GM21825 (cell line): ENCODE data around the gene NEDD4L.
"Not testable (repeated sequence)": the region's sequence is repeated elsewhere in the genome, so short reads cannot be mapped to it uniquely, and the experiment has no call there.

Experiments used
- ATAC-seq: cut with Tn5 transposase; IDR thresholded peaks from one replicate; pipeline ENCODE4 v1.9.1; 2021; ENCODE audit warnings: mild to moderate bottlenecking, moderate library complexity; ENCODE audit not compliant: unreplicated experiment

The NEDD4L gene

DNA sequence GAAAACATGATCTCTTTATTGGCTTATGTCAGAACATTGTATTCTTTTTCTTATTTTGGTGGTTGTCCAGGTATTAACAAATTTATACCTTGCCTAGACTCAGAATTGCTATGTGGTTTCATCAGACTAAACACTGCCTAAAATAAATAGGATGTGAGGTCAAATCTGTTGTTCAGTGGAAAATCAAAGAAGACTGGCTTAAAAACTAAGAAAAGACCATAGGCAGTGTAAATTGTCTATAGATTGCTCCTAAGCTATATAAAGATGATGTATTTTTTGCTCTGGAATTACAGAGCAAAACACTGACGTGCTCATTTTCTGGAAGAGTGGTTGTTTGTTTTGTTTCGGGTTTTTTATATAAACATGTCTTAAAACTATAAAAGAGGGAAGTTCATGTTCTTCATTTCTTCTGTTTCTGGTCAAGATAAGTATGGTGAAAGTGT lies 318.8 kb downstream of the NEDD4L start:
- no peak for ATAC-seq

DNA sequence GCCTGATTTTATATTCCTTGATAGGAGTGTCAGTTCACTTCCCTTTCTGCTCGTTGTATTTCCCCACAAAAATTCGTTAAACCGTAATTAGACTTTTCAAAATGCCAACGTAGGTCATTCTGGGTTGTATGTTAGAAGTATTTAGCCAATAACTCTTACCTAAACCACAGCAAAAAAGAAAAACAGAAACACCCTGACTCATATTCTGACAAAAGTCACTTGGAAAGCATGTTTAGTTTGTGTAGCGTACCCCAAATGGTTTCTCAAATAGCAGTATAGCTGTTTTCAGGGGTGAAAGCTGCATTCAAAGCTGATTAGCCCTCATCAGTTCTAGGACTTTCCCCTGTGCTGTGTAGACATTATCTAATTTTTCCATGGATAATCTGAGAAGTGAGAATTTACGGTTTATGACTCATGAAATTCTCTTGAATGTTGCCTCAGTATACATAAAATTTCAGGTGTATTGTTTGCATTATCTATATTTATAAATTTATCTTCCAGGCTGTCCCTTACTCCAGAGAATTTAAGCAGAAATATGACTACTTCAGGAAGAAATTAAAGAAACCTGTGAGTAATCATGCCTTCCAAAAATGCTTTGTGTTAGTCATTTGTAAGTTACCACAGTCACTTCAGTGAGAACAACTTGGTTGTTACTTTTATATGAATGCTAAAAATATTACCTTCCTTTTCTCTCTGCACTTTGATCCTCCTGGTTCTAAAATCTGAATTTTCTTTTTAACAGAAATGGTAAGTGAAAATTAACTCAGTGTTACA lies 319.9 kb downstream of the NEDD4L start:
- no peak for ATAC-seq

DNA sequence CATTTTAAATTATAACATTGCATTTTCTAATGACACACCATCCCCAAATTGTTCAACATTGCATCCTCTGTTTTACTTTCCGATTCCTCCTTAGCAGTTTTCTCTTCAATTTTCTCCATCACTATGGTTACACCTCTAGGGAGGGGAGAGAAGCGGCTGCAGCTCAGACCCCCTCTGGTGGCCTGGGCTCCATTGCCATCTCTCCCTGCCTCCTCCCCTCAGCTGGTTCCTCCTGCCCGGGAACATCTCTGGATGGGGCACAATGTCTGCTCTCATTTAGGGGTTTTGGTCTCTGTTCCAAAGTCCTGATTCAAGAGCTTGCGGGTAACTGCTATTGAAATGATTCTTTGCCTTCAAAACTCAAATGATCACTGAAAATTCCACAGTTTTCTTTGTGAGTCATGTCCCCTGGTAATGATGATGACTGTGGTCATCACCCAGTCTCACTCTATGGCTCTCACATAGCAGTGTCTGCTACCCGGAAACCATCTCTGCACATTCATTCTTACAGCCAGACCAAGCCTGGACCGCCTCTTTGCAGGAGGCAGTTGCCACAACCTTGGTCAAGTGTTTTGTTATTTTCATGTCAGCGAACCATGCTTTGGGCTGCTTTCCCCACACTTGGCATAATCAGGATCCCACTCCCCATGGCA lies 321.0 kb downstream of the NEDD4L start:
- no peak for ATAC-seq

DNA sequence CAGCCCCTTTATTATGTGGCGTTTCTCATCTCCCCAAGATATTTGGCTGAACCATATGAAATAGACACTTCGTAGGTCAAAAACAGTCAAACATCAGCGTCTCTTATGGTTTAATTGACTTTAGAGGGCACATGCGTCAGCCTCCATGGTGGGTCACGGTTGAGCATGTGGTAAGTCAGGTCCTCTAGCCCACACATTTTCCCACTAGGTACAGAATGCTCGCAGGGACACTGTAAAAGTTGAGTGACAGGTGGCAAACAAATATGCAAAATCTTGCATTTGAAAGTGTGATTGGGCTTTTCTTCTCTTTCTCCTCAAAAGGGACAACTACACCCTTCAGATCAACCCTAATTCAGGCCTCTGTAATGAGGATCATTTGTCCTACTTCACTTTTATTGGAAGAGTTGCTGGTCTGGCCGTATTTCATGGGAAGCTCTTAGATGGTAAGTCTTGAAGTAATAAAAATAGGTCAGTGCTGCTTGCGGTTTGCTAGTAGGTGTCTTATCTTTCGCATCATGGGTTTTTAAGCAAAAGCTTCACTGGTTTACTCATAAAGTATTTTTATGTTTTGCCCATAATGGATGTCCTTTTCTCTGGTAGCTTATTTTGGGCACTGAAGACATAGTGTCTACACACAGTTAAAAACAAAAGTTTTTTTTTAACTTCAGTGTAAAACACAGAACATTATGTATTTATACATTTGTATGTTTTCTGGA lies 323.6 kb downstream of the NEDD4L start:
- ATAC-seq, result no peak

DNA sequence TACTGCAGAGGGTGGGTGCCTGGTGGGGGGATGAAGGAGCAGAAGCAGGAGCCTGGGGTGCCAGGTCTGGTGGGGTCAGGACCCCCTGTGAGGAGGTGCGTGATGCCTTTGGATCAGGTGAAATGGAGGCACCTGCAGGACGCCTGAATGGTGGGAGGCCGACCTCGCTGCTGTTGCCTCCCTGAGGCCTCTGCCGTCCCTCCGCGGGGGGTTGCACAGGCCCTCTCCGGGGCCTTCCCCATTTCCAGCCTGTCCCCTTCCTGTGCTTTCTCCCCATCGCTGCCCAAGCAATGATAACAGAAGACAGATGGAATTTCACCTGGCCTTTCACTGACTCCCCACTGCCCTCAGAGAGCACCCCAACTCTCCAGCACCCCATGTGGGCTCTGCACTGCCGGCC lies 325.6 kb downstream of the NEDD4L start:
- no peak for ATAC-seq

DNA sequence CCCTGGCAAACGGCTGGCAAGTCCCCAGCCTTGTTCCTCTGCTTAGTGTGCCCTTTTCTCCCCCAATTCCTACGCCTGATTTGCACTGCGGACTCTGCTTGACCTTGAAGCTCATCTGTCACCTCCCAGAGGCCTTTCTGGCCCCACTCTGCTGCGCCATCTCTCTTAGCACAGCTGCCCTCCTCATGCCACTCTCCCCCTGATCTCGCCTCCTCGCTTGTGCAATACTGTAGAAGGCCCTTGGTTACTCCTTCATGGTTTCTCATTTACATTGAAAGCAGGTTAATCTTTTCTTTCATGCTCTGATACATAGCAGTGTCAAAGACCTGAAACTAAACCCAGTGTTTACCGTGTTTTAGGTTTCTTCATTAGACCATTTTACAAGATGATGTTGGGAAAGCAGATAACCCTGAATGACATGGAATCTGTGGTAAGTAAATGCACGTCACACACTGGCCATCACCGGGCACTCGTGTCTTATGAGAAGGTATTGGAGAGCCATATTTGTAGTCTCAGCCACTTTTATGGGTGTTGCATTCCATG lies 326.1 kb downstream of the NEDD4L start:
- no peak for ATAC-seq

DNA sequence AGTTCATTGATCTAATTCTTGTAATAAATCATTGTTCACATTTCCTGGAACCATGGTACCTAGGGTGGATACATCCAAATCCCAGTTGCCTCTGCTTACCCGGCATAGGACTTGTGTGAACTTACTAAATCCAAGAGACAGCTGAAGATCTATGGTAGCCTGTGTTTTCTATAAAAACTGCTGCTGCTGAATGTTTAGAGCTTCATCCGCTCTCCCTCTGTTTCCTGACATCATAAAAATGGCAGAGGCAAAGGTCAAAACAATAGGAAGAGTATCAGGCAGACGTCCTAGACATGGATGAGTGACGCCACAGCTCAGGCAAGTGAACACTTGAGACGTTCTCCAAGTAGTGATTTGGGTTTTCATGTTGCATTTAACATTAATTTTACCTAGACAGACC lies 326.6 kb downstream of the NEDD4L start:
- no peak for ATAC-seq

DNA sequence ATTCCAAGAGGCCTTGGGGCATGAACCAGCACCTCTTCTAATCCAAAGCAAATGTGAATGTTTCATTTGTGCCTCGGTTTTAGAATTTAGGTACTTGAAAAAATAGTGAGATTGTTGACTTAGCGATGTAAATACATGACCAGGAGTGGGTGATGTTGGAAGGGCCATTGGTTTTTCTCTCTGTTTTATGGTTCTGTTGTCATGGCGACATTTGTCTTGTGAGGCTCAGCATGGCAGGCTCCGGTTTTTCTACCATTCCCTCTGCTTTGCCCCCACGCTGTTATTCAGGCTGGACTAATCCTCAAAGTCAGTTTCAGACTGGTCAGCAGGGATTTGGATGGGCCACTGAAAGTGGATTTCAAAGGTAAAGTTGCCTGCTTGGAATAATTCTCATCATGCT lies 329.5 kb downstream of the NEDD4L start:
- ATAC-seq, result no peak

DNA sequence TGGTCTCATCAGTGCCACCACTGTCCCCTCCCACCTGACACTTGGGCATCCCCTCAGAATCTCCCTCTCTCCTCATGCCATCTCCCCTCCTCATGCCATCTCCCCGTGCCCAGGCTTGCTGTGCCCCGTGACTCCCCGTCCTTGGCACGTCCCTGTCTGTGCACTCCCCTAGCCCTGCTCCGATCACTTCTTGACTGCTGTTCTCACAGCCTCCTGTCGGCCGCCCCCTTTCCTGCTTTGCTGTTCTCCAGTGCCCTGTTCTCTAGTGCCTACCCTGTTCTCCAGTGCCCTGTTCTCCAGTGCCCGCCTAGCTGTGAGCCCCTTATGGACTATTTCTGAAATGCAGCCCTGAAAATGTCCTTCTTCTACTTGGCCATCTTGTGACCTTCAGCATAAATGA lies 331.0 kb downstream of the NEDD4L start:
- no peak for ATAC-seq

DNA sequence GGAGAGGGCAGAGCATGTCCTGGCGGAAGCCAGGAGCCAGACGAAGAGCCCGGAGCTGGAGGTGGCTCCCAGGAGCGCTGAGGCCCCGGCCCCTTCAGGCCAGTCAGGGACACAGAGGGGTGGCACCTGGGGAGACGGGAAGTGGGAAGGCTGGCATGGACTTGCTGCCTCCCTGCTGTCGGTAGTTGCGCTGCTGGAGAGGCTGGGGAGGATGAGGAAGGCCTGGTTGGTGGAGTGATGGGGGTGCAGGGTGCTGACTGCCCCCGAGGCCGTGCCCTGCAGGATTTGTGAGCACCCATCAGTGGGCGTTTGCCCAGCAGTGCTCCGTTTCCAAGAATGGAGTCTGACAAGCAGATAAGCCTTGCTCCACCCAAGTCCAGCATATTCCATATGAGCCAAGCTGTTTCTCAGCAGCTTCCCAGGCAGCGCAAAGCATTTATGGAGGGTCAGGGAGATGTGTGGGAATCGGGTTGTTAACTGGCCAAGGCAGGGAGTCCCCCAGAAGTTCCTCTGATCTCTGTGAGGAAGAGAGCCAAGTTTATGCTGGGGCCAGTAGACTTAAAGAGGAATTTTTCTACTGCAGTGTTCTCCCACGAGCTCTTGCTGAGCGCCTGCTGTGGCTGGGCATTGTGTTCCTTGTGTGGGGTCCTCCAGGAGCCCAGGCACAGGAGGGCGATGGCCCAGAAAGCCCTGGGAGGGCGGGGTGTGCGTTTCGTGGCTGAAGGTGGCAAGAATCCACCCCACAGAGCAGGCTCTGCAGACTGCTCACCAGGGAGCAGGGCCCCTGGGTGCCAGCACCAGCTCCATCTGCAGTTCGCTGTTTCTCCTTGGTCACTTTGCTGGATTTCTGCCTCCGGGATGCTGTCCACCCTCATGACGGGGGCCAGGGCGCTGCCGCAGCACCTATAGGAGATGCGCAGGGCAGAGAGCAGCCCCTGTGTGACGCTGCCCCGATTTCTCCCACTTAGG lies 334.7 kb downstream of the NEDD4L start:
- no peak for ATAC-seq

DNA sequence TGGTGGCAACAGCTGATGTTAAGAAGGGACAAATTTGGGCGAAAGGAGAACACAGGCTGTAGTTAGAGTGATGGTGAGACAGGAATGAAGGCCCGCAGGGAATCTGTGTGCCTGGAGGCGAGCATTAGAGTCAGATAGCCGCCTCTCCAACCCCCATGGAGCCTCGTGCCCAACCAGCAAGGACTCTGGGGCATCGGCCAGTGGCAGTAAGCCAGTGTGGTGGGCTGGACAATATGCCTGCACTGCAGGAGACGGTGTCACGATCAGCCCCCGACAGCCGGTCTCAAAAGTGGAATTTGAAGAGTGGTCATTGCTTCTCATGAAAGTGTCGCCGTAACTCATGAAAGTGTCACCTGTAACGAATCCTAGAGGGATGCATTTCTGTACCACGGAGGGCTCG lies 335.4 kb downstream of the NEDD4L start:
- ATAC-seq, result no peak

DNA sequence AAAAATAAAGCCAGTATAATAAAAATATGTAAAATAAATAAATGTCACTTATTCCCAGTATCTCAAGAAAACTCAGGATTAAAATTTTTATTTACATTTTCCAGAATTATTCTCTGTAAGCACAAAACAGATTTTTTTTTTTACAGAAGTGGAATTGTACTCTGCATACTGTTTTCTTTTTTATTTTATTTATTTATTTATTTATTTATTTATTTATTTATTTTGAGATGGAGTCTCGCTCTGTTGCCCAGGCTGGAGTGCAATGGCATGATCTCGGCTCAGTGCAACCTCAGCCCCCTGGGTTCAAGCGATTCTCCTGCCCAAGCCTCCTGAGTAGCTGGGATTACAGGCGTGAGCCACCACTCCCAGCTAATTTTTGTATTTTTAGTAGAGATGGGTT lies 336.1 kb downstream of the NEDD4L start:
- ATAC-seq, result not testable (repeated sequence)

DNA sequence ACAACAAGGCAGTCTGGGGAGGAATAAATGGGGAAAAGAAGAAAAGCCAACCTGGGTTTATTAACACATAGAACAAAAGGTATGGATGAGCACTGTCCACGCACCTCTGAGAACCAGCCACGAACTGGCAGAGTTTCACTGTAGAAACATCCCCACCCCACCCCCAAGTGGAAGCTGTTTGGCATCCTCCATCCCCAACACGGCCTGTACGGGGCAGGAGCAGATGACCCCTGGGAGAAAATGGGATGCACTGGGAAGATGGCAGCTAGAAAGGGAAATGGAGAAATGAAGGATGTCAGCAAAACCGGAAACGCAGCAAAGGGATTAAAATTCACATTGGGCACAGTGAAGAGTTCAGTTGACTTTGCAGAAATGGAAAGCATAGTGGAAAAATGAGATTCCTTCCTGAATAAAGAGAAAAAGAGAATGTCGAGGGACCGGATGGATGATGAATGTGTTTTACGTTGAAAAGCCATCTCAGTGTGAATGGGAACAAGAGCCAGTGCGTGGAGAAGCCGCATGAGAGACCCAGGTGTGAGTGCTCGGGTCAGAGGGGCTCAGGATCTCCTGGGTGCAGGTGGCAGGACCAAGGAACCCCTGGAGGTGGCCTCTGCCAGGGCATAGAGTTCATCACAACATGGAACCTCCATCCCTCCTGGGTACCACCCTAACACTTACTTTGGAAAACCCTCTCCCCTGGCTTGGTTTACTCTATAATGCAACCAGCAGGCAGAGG lies 337.8 kb downstream of the NEDD4L start:
- no peak for ATAC-seq

DNA sequence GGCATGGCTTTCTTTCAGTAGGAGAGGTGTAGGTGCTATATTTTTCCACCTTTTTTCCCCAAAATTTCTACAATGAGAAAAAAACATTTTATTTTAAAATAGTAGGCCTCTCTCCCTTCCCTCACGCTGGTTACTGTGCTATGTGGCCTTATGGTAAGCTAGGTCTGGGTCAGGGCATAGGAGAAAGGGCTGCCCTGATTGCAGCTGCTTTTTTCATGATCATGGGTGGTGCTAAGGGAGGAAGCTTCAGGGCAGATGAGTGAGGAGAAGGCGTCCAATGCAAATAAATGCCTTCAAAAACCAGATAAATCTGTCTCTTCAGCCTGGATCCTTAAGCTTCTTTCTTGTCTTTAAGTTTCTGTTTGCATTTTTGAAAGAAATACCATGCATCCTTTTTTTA lies 338.4 kb downstream of the NEDD4L start:
- no peak for ATAC-seq

DNA sequence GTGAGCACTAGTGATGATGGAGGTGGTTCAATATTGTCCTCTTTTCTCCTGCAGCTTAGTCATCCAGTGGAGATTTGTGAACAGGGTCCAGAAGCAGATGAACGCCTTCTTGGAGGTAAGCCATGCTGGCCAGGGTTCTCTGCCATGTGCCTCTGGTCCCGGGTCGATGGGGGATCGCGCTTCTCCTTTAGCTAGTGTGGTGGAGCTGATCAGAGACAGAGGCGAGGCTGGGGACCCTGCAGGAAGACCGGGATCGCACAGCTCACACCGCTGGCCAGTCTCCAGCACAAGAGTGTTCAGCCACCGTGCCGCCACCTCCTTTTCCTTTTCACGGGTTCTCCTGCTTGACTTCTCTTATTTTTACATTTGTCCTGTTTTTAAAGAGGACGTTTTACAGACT lies 341.4 kb downstream of the NEDD4L start:
- ATAC-seq, result no peak

DNA sequence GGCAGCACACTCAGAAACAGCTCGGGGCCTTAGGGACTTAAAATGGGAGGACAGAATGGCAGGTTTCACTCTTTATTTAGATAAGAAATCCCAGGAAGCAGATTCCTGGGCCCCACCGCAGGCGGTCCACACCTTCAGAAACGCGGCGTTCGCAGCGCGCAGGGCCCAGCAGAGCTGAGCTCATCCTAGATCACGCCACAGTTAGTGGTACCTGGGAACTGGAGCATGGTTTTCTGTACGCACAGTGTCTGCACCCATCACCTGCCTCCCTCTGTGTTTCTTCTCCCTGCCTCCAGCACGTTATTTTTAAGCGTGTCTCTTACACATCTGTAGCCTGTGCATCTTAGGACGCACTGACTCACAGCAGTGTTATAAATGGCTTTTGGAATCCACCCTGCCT lies 342.8 kb downstream of the NEDD4L start:
- ATAC-seq, result no peak

DNA sequence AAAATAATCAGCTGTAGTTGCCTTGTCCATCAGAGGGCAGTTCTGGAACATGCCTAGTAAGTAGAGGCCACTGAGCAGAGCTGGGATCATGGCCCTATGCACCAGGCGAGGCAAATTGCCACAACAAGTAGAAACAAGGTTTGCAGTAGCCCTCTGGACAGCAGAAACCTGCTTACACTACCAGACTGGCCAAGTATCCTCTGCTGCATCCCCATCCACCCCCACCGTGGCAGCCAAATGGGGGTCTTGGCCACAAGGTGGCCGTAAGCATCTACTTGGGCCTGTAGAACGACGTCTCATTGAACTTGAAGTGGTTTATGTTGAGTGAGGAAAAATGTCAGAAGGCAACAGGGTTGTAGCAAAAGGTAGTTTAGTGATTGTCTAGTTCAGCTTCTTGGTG lies 343.7 kb downstream of the NEDD4L start:
- no peak for ATAC-seq

DNA sequence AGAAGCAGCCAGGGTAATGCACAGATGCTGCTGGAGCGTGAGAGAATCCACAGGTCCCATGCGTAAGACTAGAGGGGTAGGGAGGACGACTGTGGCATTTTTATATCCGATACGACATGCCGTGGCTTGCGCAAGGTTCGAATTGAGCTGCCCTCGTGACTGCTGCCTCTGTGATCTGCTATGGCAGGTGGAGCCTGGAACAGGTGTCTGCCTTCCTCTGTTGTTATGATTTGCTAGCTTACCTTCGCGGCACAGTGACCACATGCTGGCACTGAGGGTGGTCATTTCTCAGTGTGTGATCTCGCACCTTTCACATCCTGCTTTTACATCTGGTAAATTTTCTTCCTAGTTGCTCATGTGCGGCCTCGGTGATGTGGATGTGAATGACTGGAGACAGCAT lies 344.7 kb downstream of the NEDD4L start:
- ATAC-seq, result no peak

DNA sequence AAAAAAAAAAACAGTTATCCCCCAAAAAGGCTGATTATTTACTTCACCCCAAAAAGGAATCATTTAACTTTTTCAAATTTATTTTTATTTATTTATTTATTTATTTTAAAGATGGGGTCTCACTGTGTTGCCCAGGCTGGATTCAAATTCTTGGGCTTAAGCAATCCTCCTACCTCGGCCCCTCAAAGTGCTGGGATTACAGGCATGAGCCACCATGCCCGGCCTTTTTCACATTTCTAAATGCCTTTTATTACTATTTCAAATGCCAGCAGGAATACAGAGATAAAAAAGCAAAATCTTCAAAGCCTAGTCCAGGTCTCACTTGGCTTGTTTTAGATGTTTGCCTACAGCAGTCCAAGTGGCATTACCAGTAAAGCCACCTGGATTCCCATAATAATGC lies 345.7 kb downstream of the NEDD4L start:
- ATAC-seq, result no peak

DNA sequence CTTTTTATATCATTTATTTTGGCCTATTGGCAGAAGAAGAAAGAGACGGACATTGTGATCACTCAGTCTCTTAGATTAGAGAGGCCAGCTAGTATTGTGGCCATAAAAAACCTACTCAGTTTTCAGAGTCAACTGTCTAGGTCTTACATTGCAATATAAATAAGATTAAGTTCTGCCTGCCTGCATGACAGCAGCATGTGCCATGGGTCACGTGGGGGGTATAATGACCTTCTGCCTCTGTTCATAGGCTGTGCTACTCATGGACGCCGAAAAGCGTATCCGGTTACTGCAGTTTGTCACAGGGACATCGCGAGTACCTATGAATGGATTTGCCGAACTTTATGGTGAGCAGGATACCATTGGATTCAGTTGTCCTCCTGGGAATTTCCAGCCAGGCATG lies 346.4 kb downstream of the NEDD4L start:
- ATAC-seq, result no peak
